Peyer's patch (tissue), 4 donors: Measurements from ENCODE around the gene CSRP1.

Experiments
- CTCF ChIP-seq, 6 experiments: fragments of 450-650 bp in 4 of 6; fragments of 200-600 bp in 2 of 6; sonication (generic) in 1 of 6; IDR thresholded peaks; one replicate each; pipeline ENCODE4 v1.5.1; 2017 to 2019; ENCODE audit warnings: antibody characterized with exemption in 6 of 6, mild to moderate bottlenecking in 3 of 6, moderate library complexity in 1 of 6
- POLR2A ChIP-seq, 2 donors: fragments of 450-650 bp; IDR thresholded peaks; one replicate each; pipeline ENCODE4 v1.5.1; 2017; ENCODE audit warnings: antibody characterized with exemption in 2 of 2, mild to moderate bottlenecking in 2 of 2, moderate library complexity in 2 of 2

DNA sequence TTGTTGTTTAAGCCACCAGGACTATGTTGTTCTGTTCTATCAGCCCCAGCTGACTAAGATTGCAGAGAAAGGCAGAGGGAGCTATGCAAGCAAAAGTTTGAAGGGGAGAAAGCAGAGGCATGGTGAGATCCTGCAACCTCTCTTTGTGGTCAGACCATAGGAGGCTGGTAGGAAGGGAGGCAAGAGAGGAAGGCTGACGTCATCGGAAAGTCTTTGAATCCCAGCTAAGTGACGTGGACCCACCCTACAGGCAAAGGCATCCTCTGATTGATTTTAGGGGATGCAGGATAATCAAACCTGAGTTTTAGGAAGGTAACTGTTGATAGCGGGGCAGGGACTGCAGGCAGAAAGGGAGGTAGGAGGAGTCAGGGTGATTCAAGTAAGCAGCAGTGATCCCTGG is 62.1 kb downstream of the CSRP1 start:
- no peak for TF ChIP-seq CTCF (IDR thresholded peaks at IDR 0.05)
- TF ChIP-seq POLR2A (IDR thresholded peaks at IDR 0.05) = no peak
